LNCAP (cell line): ENCODE results near the gene TIE1.

Source experiments
- TF ChIP-seq, protein P1 (sequence below): fragments of 450-650 bp; IDR thresholded peaks from 2 replicates; pipeline ENCODE4 v1.5.1; 2017; ENCODE audit warnings: mild to moderate bottlenecking

The TIE1 gene

DNA sequence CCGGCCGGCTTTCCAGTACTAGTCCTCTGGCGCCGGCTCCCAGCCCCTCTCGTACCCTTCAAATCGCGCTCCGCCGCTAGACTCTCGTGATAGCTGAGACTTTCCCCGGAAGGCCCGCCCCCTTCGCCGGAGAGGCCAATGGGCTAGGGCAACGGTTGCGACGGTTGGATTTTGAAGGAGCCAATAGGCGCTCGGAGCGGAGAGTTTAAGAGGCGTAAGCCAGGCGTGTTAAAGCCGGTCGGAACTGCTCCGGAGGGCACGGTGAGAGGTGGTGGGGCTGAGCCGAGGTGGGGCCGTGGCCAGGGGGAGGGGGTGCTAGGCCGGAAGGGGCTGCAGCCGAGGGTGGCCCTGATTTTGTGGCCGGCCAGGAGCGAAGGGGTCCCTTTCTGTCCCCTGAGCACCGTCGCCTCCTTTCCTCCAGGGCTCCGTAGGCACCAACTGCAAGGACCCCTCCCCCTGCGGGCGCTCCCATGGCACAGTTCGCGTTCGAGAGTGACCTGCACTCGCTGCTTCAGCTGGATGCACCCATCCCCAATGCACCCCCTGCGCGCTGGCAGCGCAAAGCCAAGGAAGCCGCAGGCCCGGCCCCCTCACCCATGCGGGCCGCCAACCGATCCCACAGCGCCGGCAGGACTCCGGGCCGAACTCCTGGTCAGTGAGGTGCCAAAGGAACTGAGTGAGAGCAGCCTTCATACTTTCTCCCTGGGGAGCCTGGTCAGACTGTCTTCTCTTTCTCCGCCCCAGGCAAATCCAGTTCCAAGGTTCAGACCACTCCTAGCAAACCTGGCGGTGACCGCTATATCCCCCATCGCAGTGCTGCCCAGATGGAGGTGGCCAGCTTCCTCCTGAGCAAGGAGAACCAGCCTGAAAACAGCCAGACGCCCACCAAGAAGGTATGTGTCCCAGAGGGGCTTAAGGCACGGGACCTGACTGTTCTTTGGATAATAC is 58.2 kb downstream of the TIE1 start, which contains the start of gene CDC20:
TSS of gene CDC20 (plus strand) at position 236 of the 948 bp plus-strand sequence. CDS start at position 471, 235 bp downstream.
- TF ChIP-seq, protein P1, sequence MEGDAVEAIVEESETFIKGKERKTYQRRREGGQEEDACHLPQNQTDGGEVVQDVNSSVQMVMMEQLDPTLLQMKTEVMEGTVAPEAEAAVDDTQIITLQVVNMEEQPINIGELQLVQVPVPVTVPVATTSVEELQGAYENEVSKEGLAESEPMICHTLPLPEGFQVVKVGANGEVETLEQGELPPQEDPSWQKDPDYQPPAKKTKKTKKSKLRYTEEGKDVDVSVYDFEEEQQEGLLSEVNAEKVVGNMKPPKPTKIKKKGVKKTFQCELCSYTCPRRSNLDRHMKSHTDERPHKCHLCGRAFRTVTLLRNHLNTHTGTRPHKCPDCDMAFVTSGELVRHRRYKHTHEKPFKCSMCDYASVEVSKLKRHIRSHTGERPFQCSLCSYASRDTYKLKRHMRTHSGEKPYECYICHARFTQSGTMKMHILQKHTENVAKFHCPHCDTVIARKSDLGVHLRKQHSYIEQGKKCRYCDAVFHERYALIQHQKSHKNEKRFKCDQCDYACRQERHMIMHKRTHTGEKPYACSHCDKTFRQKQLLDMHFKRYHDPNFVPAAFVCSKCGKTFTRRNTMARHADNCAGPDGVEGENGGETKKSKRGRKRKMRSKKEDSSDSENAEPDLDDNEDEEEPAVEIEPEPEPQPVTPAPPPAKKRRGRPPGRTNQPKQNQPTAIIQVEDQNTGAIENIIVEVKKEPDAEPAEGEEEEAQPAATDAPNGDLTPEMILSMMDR, result no peak

DNA sequence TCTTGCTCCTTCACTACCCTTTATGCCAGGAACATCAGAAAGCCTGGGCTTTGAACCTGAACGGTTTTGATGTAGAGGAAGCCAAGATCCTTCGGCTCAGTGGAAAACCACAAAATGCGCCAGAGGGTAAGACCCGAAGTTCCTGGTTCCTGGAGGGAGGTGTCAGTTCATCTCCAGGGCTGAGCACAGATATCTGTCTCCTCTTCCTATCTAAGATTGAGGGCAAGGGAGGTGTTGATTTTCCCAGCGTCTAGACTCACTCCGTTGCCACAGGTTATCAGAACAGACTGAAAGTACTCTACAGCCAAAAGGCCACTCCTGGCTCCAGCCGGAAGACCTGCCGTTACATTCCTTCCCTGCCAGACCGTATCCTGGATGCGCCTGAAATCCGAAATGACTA is 58.9 kb downstream of the TIE1 start:
- TF ChIP-seq, protein P1, result no peak

DNA sequence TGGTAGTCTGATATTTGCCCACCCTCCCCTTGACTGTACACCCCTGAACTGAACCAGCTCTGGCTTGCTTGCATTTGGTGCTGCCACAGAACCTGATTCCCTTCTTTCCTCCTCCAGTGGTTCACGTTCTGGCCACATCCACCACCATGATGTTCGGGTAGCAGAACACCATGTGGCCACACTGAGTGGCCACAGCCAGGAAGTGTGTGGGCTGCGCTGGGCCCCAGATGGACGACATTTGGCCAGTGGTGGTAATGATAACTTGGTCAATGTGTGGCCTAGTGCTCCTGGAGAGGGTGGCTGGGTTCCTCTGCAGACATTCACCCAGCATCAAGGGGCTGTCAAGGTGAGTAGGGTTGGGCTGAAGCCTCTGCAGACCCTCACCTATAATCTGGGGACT is 59.8 kb downstream of the TIE1 start:
- TF ChIP-seq, protein P1, result no peak

DNA sequence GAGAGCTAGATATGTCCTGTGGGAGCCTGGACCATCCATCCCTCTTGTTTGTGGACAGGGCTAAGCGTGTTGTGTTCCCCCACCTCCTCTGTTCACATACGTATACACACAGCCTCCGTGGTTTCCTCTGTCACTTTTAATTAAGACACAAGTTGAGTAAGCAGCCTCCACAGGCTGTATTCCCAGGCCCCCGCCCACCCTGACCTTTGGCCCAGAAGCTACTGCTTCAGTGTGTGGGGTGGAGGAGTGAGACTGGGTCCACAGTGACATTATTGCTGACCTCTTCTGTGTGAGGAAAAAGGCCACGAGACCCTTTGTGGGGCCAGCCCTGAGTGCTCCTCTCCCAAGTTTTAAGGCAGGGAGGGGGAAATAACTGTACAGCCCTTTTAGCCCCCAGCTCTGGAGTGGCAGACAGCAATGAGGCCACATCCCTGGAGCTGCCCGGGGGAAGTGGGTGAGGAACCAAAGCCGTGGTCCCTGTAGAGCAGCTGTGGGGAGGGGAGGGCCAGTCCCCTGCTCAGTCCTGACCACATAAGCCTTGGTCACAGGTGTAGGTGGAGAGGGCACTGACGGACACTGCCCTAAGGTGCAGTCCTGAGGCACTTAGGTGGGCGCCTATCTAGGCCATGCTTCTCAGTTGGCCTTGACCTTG is 62.6 kb downstream of the TIE1 start:
- TF ChIP-seq, protein P1, result no peak

DNA sequence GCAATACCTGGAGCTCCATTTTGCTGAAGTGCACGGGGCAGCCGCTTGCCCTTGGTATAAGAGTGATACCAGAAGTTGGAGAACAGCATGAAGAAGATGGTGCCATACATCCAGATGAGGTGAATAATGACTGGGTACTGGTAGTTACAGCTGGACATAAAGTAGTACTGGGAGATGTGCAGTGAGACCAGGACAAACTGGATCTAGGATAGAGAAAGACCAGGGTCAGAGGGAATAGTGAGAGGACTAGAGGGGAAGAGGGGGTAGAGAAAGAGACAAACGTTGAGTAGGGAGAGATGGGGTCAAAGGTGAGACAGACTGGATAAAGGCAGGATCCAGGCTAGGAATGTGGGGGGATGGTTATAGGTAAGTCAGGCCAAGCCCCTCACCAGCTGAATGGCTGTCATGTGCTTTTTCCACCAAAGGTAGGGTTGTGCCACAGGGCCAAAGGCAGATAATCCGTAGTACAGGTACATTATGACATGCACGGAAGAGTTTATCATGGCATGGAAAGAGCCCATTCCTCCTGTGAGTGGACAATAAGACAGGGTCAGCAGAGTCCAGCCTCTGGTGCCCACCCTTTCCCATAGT is 63.2 kb downstream of the TIE1 start:
- TF ChIP-seq, protein P1, result no peak

DNA sequence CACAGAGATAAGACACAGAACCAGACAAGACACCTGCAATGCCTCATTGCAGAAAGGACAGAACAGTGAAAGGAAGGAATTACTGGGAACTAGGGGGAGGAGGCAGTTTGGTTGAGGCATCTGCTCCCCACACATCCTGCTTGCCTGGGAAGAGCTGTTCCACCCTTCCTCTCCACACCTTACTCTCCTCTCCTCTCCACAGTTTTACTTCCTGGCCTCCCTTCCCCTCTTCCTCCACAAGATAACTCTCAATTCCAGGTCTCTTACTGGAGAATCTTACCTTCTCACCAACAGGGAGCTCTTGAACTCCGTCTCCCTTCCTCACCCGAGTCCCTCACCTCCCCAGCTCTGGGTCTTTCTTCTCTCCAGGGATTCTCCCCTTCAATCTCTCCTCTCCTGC is 64.9 kb downstream of the TIE1 start:
- TF ChIP-seq, protein P1, result no peak

DNA sequence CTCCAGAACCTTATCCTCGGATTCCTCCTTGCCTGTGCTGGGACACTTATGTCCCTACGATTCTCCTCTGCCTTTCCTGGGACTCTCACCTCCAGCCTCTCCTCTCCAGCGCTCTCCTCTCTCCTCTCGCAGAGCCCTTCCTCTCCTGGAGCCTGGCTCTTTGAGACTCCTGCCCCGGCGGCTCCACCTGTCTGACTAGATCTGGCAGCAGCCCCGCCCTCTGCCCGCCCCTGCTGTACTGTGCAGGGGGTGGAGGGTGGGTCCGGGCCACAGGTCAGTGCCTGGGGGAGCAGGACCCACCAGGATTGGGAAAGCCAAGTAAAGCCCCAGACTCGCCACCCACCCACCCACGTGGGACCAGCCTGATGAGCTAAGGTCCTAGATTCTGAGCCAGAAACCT is 65.4 kb downstream of the TIE1 start:
- TF ChIP-seq, protein P1, result no peak
